HL-60 (cell line): Measurements from ENCODE around the gene ACSL6.
"Not testable (repeated sequence)": the region's sequence is repeated elsewhere in the genome, so short reads cannot be mapped to it uniquely, and the experiment has no call there.

Experiments
- DNase-seq, 2 experiments: peaks; one replicate each; pipeline ENCODE4 v3.0.0-alpha.2; 2010 to 2020; ENCODE audit warnings: low read depth in 1 of 2, low spot score in 1 of 2
- H3K27ac ChIP-seq: fragments of 250-450 bp; sonication (Bioruptor Pico); replicated peaks from 2 replicates; pipeline ENCODE4 v1.5.1; 2020; ENCODE audit warnings: mild to moderate bottlenecking, moderate library complexity
- H3K27me3 ChIP-seq: fragments of 250-450 bp; sonication (Bioruptor Pico); 2 replicates; pipeline ENCODE4 v1.5.1; 2021; ENCODE audit warnings: mild to moderate bottlenecking, moderate library complexity; ENCODE audit not compliant: insufficient read depth, poor library complexity, severe bottlenecking
- H3K4me3 ChIP-seq: replicated peaks from 2 replicates; pipeline ENCODE4 v1.5.1; 2011; ENCODE audit warnings: mild to moderate bottlenecking, control low read depth, low read length; ENCODE audit not compliant: insufficient read depth
- GABPA ChIP-seq: IDR thresholded peaks from 2 replicates; pipeline ENCODE4 v1.6.1; 2012; ENCODE audit warnings: low read depth
- POLR2AphosphoS5 ChIP-seq: IDR thresholded peaks from 2 replicates; pipeline ENCODE4 v1.6.1; 2012; ENCODE audit warnings: low read depth
- SPI1 ChIP-seq: IDR thresholded peaks from 2 replicates; pipeline ENCODE4 v1.6.1; 2012; ENCODE audit warnings: low read depth, mild to moderate bottlenecking, borderline replicate concordance
- TF ChIP-seq, protein P1 (sequence below): IDR thresholded peaks from 2 replicates; pipeline ENCODE4 v1.6.1; 2012; ENCODE audit warnings: low read depth; ENCODE audit not compliant: insufficient replicate concordance
- TF ChIP-seq, protein P2 (sequence below): IDR thresholded peaks from one replicate; pipeline ENCODE4 v1.5.1; 2011; ENCODE audit warnings: low read length, control low read depth, inconsistent platforms; ENCODE audit not compliant: insufficient read depth

The ACSL6 gene

DNA sequence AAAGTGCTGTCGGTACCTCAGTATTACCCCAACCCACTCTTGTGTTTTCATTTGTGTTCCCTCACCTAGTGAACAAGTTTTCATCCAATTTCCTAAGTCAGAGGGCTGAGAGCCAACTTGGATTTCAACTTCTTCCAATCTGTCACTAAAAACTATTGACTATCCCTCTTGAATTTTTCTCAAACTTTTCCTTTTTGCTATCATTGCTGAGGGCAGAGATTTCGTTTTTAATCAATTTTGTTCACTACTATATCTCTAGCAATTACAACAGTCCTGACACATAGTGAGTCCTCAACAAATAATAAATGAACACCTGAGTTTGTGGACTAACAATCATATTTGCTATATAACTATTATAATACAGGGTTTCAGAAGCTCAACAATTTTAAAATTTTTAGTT lies 95.0 kb downstream of the ACSL6 start:
- Histone ChIP-seq H3K27me3 (no peaks in the 10 kb centered on the region), H3K4me3 (no peak overlapping the region), H3K27ac (no peak overlapping the region)
- no peak for DNase-seq
- no peak for TF ChIP-seq SPI1
- TF ChIP-seq, protein P1, sequence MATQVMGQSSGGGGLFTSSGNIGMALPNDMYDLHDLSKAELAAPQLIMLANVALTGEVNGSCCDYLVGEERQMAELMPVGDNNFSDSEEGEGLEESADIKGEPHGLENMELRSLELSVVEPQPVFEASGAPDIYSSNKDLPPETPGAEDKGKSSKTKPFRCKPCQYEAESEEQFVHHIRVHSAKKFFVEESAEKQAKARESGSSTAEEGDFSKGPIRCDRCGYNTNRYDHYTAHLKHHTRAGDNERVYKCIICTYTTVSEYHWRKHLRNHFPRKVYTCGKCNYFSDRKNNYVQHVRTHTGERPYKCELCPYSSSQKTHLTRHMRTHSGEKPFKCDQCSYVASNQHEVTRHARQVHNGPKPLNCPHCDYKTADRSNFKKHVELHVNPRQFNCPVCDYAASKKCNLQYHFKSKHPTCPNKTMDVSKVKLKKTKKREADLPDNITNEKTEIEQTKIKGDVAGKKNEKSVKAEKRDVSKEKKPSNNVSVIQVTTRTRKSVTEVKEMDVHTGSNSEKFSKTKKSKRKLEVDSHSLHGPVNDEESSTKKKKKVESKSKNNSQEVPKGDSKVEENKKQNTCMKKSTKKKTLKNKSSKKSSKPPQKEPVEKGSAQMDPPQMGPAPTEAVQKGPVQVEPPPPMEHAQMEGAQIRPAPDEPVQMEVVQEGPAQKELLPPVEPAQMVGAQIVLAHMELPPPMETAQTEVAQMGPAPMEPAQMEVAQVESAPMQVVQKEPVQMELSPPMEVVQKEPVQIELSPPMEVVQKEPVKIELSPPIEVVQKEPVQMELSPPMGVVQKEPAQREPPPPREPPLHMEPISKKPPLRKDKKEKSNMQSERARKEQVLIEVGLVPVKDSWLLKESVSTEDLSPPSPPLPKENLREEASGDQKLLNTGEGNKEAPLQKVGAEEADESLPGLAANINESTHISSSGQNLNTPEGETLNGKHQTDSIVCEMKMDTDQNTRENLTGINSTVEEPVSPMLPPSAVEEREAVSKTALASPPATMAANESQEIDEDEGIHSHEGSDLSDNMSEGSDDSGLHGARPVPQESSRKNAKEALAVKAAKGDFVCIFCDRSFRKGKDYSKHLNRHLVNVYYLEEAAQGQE, result no peak
- TF ChIP-seq GABPA, result no peak
- TF ChIP-seq, protein P2, sequence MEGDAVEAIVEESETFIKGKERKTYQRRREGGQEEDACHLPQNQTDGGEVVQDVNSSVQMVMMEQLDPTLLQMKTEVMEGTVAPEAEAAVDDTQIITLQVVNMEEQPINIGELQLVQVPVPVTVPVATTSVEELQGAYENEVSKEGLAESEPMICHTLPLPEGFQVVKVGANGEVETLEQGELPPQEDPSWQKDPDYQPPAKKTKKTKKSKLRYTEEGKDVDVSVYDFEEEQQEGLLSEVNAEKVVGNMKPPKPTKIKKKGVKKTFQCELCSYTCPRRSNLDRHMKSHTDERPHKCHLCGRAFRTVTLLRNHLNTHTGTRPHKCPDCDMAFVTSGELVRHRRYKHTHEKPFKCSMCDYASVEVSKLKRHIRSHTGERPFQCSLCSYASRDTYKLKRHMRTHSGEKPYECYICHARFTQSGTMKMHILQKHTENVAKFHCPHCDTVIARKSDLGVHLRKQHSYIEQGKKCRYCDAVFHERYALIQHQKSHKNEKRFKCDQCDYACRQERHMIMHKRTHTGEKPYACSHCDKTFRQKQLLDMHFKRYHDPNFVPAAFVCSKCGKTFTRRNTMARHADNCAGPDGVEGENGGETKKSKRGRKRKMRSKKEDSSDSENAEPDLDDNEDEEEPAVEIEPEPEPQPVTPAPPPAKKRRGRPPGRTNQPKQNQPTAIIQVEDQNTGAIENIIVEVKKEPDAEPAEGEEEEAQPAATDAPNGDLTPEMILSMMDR, result no peak
- no peak for TF ChIP-seq POLR2AphosphoS5

DNA sequence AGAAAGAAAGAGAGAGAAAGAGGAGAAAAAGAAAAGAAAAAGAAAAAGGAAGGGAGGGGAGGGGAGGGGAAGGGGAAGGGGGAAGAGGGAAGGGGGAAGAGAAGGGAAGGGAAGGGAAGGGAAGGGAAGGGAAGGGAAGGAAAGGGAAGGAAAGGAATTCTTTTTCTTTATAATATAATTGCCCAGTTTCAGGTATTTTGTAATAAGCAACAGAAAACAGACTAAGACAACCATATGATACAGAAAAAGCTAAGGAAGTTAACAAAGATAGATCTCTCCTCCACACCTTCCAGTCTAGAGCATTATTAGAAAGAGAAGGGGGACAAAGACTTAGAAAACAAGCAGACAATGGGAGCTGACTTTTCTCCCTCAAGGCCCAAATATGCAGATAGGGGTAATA lies 97.0 kb downstream of the ACSL6 start:
- no peak for DNase-seq
- no peak overlapping the region for H3K27ac ChIP-seq
- TF ChIP-seq, protein P1, result no peak
- TF ChIP-seq, protein P2, result no peak
- no peak for TF ChIP-seq POLR2AphosphoS5
- TF ChIP-seq GABPA, result no peak
- no peak for TF ChIP-seq SPI1
- no peak overlapping the region for H3K4me3 ChIP-seq
- no peaks in the 10 kb centered on the region for H3K27me3 ChIP-seq

DNA sequence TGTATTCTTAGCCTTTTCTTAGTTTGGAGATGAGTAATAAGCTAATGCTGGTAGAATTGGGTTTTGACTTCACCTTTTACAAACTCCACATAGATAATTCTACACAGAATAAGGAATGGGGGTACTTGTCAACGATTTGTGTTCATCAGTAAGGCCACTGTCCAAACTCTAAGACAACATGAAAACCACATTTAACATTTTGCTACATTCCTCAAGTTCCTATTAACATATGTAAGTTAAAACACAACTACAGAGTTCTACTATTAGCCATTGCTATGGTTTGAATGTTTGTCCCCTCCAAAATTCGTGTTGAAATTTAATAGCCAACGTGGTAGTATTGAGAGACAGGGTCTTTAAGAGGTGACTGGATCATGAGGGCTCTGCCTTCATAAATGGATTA lies 97.9 kb downstream of the ACSL6 start:
- TF ChIP-seq POLR2AphosphoS5, result no peak
- Histone ChIP-seq H3K27me3 (no peaks in the 10 kb centered on the region), H3K4me3 (no peak overlapping the region), H3K27ac (no peak overlapping the region)
- no peak for DNase-seq

DNA sequence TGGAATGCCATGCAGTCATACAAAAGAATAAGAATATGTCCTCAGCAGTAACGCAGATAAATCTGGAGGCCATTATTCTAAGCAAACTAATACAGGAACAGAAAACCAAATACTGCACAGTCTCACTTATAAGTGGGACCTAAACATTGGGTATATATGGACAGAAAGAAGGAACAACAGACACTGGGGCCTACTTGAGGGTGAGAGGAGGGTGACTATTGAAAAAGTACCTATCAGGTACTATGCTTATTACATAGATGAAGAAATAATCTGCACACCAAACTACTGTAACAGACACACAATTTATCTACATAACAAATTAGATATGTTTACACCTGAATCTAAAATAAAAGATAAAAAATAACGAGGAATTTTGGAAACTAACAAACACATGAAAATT lies 104.8 kb downstream of the ACSL6 start:
- no peak overlapping the region for H3K27ac ChIP-seq
- DNase-seq, result no peak
- TF ChIP-seq, protein P1, result no peak
- TF ChIP-seq GABPA (no peak), POLR2AphosphoS5 (no peak), SPI1 (no peak)
- TF ChIP-seq, protein P2, result no peak
- H3K27me3 ChIP-seq, result no peaks in the 10 kb centered on the region
- H3K4me3 ChIP-seq, result no peak overlapping the region

DNA sequence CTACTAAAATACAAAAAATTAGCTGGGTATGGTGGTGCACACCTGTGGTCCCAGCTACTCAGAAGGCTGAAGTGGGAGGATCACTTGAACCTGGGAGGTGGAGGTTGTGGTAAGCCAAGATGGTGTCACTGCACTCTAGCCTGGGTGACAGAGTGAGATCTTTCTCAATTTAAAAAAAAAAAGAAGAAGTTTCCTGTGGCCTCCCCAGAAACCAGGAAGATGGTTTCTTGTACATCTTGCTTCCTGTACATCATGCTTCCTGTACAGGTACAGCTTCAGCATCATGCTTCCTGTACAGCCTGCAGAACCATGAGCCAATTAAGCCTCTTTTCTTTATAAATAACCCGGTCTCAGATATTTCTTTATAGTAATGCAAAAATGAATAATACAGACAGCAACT lies 109.2 kb downstream of the ACSL6 start:
- peak in 1 of 2 experiments; percentile 1 for DNase-seq
- H3K27me3 ChIP-seq, H3K27ac ChIP-seq, H3K4me3 ChIP-seq: not testable (repeated sequence)
